ENCODE measurements around the gene MTCL3.

The MTCL3 gene

DNA sequence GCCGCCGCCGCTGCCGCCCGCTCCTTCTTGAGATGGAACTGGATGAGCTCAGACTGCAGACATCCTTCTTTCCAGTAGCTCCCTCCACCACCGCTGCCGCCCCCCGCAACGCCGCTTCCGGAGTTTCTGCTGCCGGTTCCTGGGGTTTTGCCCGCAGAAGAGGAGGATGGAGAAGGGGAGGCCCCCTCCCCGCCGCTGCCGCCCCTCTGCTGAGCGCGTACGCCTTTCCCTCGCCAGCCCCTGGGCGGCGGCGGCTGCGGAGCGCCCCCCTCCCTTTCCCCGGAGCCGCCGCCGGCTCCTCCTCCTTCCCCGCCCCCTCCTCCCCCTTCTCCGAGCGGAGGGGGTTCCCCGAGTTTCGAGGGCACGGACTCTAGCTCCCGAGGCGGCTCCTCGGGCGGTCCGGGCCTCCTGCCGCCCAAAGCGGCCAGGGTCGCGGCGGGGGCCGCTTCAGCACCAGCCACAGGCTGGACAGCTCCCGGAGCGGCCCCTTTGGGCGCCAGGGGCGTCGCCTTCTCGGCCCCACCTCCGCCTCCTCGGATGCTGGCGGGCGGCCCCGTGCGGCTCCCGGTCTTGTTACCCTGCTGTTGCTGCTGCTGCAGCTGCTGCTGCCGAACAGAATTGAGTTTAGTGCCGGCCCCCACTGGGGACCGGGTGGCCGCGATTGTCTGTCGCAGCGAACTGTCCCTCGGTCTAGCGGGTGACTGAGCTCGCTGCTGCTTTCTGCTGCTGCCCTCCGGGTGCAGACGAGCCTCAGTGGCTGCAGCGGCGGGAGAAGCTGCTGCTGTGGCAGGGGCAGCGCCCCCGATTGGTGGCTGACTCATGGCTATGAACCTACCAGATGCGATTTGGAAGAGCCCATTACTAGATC is 3.1 kb downstream of the MTCL3 start:
- ChIA-PET CTCF (interaction anchor here (0.9 to 2.8 kb wide), 8 partner anchors 12 to 174 kb away, joined by 3 to 12 read pairs (median 4); no protein-coding TSS in a partner anchor), POLR2A (no interaction called here)
- peak; percentile 57 to 81 (median 78) for DNase-seq
- 0% methylated on average over 61 of the region's 76 CpGs for WGBS (ENCODE audit: insufficient coverage)
- H3K4me1 ChIP-seq (ENCODE audit: control extremely low read depth in 1 of 4, control insufficient read depth in 4 of 4, insufficient read depth in 4 of 4, low read length in 3 of 4): peaks cover 9 to 22% (median 19%) of the 10 kb centered on the region in 4 experiments
- peaks cover 28 to 70% (median 37%) of the 10 kb centered on the region in 5 experiments for H3K27me3 ChIP-seq (replicated peaks in 2 of 5; ENCODE audit: control insufficient read depth in 4 of 5, insufficient read depth in 5 of 5, low read length in 4 of 5)
- H3K4me3 ChIP-seq (ENCODE audit: control insufficient read depth in 1 of 7, extremely low read depth in 1 of 7, insufficient read depth in 4 of 7, low read depth in 2 of 7, low read length in 6 of 7): peak overlapping the region; percentile 32 to 74 (median 67)
- H3K27ac ChIP-seq (ENCODE audit: insufficient read depth in 1 of 2, low read depth in 1 of 2, low read length in 2 of 2, poor library complexity in 1 of 2, severe bottlenecking in 2 of 2): no peak overlapping the region
- H3K36me3 ChIP-seq (ENCODE audit: control insufficient read depth in 4 of 4, insufficient read depth in 4 of 4, low read length in 3 of 4): no peaks in the 10 kb centered on the region
- H3K9me3 ChIP-seq (ENCODE audit: control extremely low read depth in 1 of 5, control insufficient read depth in 4 of 5, insufficient read depth in 2 of 5, low read depth in 1 of 5, low read length in 4 of 5): peaks cover 0 to 1% (median 0%) of the 10 kb centered on the region in 5 experiments

DNA sequence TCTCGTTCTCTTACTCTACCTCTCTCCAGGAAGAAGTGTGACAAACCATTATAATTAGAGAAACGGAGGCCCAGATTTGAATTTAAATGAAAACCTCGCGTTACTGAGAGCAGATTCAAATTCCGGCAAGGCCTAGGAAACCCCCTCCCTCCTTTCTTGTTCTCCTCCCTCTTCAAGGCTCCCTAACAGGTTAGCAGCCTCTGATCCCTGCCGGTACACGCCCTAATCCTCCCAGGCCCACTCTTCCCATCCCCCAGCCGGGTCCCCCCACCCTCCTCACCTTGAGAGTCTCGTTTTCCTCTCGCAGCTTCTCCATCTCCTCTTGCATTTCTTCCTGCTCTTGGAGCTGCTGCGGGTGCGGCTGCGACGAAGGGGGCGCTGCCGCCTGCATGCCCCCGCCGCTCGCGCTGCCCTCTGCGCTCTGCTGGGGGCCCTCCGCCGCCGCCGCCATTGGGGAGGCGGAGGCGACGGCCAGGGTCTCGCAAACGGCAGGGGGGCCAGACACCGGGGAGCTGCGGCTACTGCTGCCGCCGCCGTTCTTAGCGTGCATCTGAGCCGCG is 3.8 kb downstream of the MTCL3 start:
- Histone ChIP-seq H3K27ac (ENCODE audit: insufficient read depth in 1 of 2, low read depth in 1 of 2, low read length in 2 of 2, poor library complexity in 1 of 2, severe bottlenecking in 2 of 2) (no peak overlapping the region), H3K27me3 (replicated peaks in 2 of 5; ENCODE audit: control insufficient read depth in 4 of 5, insufficient read depth in 5 of 5, low read length in 4 of 5) (peaks cover 21 to 64% (median 37%) of the 10 kb centered on the region in 5 experiments), H3K9me3 (ENCODE audit: control extremely low read depth in 1 of 5, control insufficient read depth in 4 of 5, insufficient read depth in 2 of 5, low read depth in 1 of 5, low read length in 4 of 5) (peaks cover 0 to 1% (median 0%) of the 10 kb centered on the region in 5 experiments), H3K36me3 (ENCODE audit: control insufficient read depth in 4 of 4, insufficient read depth in 4 of 4, low read length in 3 of 4) (no peaks in the 10 kb centered on the region), H3K4me3 (ENCODE audit: control insufficient read depth in 1 of 7, extremely low read depth in 1 of 7, insufficient read depth in 4 of 7, low read depth in 2 of 7, low read length in 6 of 7) (peak overlapping the region; percentile 32 to 74 (median 67)), H3K4me1 (ENCODE audit: control extremely low read depth in 1 of 4, control insufficient read depth in 4 of 4, insufficient read depth in 4 of 4, low read length in 3 of 4) (peaks cover 9 to 22% (median 19%) of the 10 kb centered on the region in 4 experiments)
- ChIA-PET POLR2A (no interaction called here), CTCF (interaction anchor here (0.9 to 2.4 kb wide), 6 partner anchors 11 to 173 kb away, joined by 3 to 12 read pairs (median 4); no protein-coding TSS in a partner anchor)
- no peak for DNase-seq
- 0% methylated on average over 35 of the region's 38 CpGs for WGBS (ENCODE audit: insufficient coverage)

DNA sequence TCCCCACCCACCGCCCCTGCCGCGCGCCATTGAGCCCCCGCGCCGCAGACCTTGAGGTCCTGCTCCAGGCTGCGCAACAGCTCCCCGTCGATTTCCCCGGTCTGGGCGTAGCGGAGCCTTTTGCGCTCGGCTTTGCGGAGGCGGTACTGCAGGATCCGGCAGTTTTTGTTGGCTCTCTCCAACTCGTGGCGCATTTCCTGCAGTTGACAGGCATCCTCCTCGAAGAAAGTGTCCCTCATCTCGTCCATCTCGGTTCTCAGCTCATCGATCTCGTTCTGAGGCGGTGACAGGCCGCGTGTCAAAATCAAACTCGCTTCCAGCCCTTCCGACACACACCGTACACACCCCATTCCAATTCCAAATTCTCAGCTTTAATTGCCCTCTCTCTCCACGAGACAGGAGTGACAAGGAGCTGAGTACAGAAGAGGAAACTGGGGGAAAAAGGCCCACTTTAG is 4.3 kb downstream of the MTCL3 start:
- Histone ChIP-seq H3K4me1 (ENCODE audit: control extremely low read depth in 1 of 4, control insufficient read depth in 4 of 4, insufficient read depth in 4 of 4, low read length in 3 of 4) (peaks cover 9 to 22% (median 19%) of the 10 kb centered on the region in 4 experiments), H3K27me3 (replicated peaks in 2 of 5; ENCODE audit: control insufficient read depth in 4 of 5, insufficient read depth in 5 of 5, low read length in 4 of 5) (peaks cover 16 to 59% (median 35%) of the 10 kb centered on the region in 5 experiments), H3K27ac (ENCODE audit: insufficient read depth in 1 of 2, low read depth in 1 of 2, low read length in 2 of 2, poor library complexity in 1 of 2, severe bottlenecking in 2 of 2) (no peak overlapping the region), H3K4me3 (ENCODE audit: control insufficient read depth in 1 of 7, extremely low read depth in 1 of 7, insufficient read depth in 4 of 7, low read depth in 2 of 7, low read length in 6 of 7) (peak overlapping the region in 5 of 7 experiments; percentile 19 to 74 (median 20)), H3K9me3 (ENCODE audit: control extremely low read depth in 1 of 5, control insufficient read depth in 4 of 5, insufficient read depth in 2 of 5, low read depth in 1 of 5, low read length in 4 of 5) (peaks cover 0 to 1% (median 0%) of the 10 kb centered on the region in 5 experiments), H3K36me3 (ENCODE audit: control insufficient read depth in 4 of 4, insufficient read depth in 4 of 4, low read length in 3 of 4) (no peaks in the 10 kb centered on the region)
- peak in 2 of 3 donors; percentile 21 to 34 for DNase-seq
- POLR2A ChIA-PET: no interaction called here
- WGBS (ENCODE audit: insufficient coverage): 4% methylated on average over 26 of the region's 32 CpGs
- CTCF ChIA-PET: interaction anchor here (1.3 to 1.9 kb wide), 2 partner anchors 20 to 21 kb away, joined by 4 to 9 read pairs; no protein-coding TSS in a partner anchor

DNA sequence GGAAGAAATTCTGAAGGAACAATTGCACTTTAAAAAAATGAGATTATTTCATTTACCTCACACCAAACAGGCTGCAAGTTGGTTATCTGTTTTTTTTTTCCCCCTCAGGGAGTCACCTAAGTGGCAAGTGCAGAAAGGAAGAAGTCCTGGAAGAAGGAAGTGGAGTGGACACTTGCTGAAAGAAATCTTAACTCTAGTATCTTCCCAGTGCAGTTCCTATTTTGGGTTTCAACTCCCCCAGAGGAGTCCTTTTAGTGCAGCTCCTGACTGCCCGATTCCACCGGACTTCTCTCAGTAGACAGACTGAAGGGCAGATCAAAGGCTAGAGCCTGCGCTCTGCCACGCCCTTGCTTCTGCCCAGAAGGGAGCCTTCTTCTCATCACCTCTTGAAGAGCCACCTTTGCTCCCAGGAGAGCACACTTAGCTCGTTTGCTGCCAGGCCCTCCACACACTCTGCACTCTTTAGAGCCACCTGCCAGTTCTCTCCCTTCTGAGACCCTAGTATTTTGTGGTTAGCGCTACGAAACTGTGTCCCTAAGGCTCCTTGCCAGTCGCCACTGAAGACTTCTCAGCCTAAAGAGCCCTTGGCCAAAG is 4.9 kb downstream of the MTCL3 start:
- no peak for DNase-seq
- peaks cover 16 to 54% (median 31%) of the 10 kb centered on the region in 5 experiments for H3K27me3 ChIP-seq (replicated peaks in 2 of 5; ENCODE audit: control insufficient read depth in 4 of 5, insufficient read depth in 5 of 5, low read length in 4 of 5)
- 30% methylated on average over 8 of the region's 8 CpGs for WGBS (ENCODE audit: insufficient coverage)
- no peak overlapping the region for H3K27ac ChIP-seq (ENCODE audit: insufficient read depth in 1 of 2, low read depth in 1 of 2, low read length in 2 of 2, poor library complexity in 1 of 2, severe bottlenecking in 2 of 2)
- peak overlapping the region in 3 of 7 experiments; percentile 19 to 55 (median 20) for H3K4me3 ChIP-seq (ENCODE audit: control insufficient read depth in 1 of 7, extremely low read depth in 1 of 7, insufficient read depth in 4 of 7, low read depth in 2 of 7, low read length in 6 of 7)
- POLR2A ChIA-PET: no interaction called here
- no peaks in the 10 kb centered on the region for H3K36me3 ChIP-seq (ENCODE audit: control insufficient read depth in 4 of 4, insufficient read depth in 4 of 4, low read length in 3 of 4)
- H3K9me3 ChIP-seq (ENCODE audit: control extremely low read depth in 1 of 5, control insufficient read depth in 4 of 5, insufficient read depth in 2 of 5, low read depth in 1 of 5, low read length in 4 of 5): peaks cover 0 to 1% (median 0%) of the 10 kb centered on the region in 5 experiments
- H3K4me1 ChIP-seq (ENCODE audit: control extremely low read depth in 1 of 4, control insufficient read depth in 4 of 4, insufficient read depth in 4 of 4, low read length in 3 of 4): peaks cover 9 to 21% (median 19%) of the 10 kb centered on the region in 4 experiments
- CTCF ChIA-PET: interaction anchor here (1.0 to 1.9 kb wide), 3 partner anchors 12 to 25 kb away, joined by 4 to 9 read pairs (median 5); no protein-coding TSS in a partner anchor

DNA sequence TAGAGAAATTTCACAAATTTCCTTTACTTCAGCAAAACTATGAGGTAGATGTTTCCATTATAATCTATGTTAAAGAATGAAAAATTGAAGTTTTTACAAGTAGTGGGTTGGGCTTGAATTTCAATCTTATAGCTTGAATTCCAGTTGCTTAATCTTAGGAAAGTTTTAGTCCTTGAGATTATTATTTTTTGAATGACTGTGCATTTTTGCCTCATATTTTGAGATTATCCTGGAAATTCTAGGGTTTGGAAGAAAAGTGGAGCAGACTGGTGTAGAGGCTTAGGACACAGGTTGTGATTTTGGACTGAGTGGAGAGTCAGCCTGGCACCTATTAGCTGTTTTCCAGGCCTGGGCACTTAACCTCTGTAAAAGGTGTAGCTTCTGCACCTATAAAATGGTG is 5.7 kb downstream of the MTCL3 start:
- Histone ChIP-seq H3K9me3 (ENCODE audit: control extremely low read depth in 1 of 5, control insufficient read depth in 4 of 5, insufficient read depth in 2 of 5, low read depth in 1 of 5, low read length in 4 of 5) (peaks cover 0 to 1% (median 0%) of the 10 kb centered on the region in 5 experiments), H3K27ac (ENCODE audit: insufficient read depth in 1 of 2, low read depth in 1 of 2, low read length in 2 of 2, poor library complexity in 1 of 2, severe bottlenecking in 2 of 2) (no peak overlapping the region), H3K27me3 (replicated peaks in 2 of 5; ENCODE audit: control insufficient read depth in 4 of 5, insufficient read depth in 5 of 5, low read length in 4 of 5) (peaks cover 16 to 47% (median 25%) of the 10 kb centered on the region in 5 experiments), H3K36me3 (ENCODE audit: control insufficient read depth in 4 of 4, insufficient read depth in 4 of 4, low read length in 3 of 4) (no peaks in the 10 kb centered on the region), H3K4me1 (ENCODE audit: control extremely low read depth in 1 of 4, control insufficient read depth in 4 of 4, insufficient read depth in 4 of 4, low read length in 3 of 4) (peaks cover 9 to 20% (median 19%) of the 10 kb centered on the region in 4 experiments), H3K4me3 (ENCODE audit: control insufficient read depth in 1 of 7, extremely low read depth in 1 of 7, insufficient read depth in 4 of 7, low read depth in 2 of 7, low read length in 6 of 7) (no peak overlapping the region)
- ChIA-PET CTCF (interaction anchor here (0.8 to 1.7 kb wide), 4 partner anchors 11 to 26 kb away, joined by 3 to 5 read pairs (median 4); no protein-coding TSS in a partner anchor), POLR2A (no interaction called here)
- no peak for DNase-seq

DNA sequence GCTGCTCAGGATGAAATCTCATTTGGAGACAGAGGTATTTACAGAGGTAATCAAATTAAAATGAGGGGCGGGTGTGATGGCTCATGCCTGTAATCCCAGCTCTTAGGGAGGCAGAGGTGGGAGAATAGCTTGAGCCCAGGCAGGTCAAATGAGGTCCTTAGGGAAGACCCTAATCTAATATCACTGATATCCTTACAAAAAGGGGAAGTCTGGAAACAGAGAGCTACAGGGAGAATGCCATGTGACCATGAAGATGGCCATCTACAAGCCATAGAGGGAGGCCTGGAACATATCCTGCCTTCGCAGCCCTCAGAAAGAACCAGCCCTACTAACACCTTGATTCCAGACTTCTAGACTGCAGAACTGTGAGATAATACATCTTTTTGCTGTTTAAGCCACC is 8.3 kb downstream of the MTCL3 start:
- CTCF ChIA-PET: interaction anchor here (1.1 to 1.9 kb wide), 3 partner anchors 21 to 28 kb away, joined by 3 to 6 read pairs (median 3); no protein-coding TSS in a partner anchor

More for the DNA sequence above, 8.3 kb downstream of the MTCL3 start:
- Histone ChIP-seq H3K36me3 (ENCODE audit: control insufficient read depth in 4 of 4, insufficient read depth in 4 of 4, low read length in 3 of 4) (no peaks in the 10 kb centered on the region), H3K27ac (ENCODE audit: insufficient read depth in 1 of 2, low read depth in 1 of 2, low read length in 2 of 2, poor library complexity in 1 of 2, severe bottlenecking in 2 of 2) (no peak overlapping the region), H3K4me3 (ENCODE audit: control insufficient read depth in 1 of 7, extremely low read depth in 1 of 7, insufficient read depth in 4 of 7, low read depth in 2 of 7, low read length in 6 of 7) (no peak overlapping the region), H3K4me1 (ENCODE audit: control extremely low read depth in 1 of 4, control insufficient read depth in 4 of 4, insufficient read depth in 4 of 4, low read length in 3 of 4) (peaks cover 4 to 13% (median 12%) of the 10 kb centered on the region in 4 experiments), H3K9me3 (ENCODE audit: control extremely low read depth in 1 of 5, control insufficient read depth in 4 of 5, insufficient read depth in 2 of 5, low read depth in 1 of 5, low read length in 4 of 5) (no peaks in the 10 kb centered on the region), H3K27me3 (replicated peaks in 2 of 5; ENCODE audit: control insufficient read depth in 4 of 5, insufficient read depth in 5 of 5, low read length in 4 of 5) (peaks cover 6 to 27% (median 17%) of the 10 kb centered on the region in 5 experiments)
- 90% methylated on average over 2 of the region's 2 CpGs for WGBS (ENCODE audit: insufficient coverage)
- POLR2A ChIA-PET: no interaction called here
- no peak for DNase-seq

All from common myeloid progenitor, CD34-positive (primary cell).